HG02970 (cell line): ENCODE results near the gene GALNT13.

Experiments
- ATAC-seq: cut with Tn5 transposase; IDR thresholded peaks from one replicate; pipeline ENCODE4 v1.9.1; 2021; ENCODE audit warnings: mild to moderate bottlenecking, moderate library complexity, moderate number of reproducible peaks; ENCODE audit not compliant: unreplicated experiment, low FRiP score

The GALNT13 gene

DNA sequence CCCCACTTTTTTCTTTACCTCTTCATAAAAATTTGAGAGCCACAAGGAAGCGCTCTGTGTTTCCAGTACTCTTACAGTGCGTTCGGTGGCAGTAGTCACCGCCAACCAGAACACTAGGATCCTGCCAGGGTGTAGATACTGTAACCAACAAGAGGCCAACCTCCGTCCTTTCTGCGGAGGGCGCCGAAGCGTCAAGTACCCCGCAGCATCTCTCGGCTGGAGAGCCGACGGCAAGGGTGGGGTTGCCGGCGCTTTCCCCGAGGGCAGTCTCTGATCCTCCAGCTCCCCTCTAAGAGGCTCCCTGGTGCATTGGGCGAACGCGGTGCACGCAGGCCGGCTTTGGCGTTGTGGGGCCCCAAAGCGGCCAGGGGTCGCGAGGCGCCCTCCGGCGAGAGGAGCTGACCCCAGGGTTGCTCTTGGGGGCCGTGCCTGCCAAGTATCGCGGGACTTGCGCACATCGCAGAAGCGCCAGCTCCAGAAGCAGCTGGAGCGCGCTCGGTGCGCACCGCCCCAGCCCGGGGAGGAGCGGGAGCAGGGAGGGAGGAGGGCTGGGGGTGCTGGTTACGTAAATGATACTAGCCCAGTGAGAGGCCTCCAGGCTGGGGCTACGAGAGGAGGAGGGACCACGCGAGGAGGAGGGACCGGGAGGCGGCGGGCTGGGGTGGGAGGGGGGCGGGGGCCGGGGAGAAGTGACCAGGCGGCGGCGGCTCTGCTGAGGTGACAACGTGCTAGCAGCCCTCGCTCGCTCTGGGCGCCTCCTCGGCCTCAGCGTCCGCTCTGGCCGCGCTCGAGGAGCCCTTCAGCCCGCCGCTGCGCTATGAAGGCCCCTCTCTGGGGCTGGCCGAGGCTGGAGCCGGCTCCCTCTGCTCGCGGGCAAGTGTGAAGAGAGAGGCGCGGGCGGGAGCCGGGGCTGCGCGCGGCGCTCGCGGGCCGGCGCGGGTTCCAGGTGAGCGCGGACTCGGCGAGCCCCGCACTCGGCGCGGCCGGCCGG lies at the start of gene GALNT13:
Gene GALNT13, plus strand, starts transcription at position 692 of the 991 bp plus-strand sequence.
- ATAC-seq: no peak

DNA sequence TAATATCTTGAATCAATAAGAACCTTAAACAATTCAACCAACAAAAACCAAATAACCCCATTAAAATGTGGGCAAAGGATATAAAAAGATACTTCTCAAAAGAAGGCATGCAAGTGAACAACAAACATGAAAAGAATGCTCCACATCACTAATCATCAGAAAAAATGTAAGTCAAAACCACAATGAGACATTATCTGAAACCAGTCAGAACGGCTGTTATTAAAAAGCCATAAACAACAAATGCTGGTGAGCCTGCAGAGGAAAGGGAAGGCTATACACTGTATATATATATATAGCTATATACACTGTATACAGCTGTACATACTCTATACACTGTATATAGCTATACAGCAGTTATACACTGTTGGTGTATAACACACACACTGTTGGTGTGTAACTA lies 47.8 kb upstream of the GALNT13 start:
- no peak for ATAC-seq

DNA sequence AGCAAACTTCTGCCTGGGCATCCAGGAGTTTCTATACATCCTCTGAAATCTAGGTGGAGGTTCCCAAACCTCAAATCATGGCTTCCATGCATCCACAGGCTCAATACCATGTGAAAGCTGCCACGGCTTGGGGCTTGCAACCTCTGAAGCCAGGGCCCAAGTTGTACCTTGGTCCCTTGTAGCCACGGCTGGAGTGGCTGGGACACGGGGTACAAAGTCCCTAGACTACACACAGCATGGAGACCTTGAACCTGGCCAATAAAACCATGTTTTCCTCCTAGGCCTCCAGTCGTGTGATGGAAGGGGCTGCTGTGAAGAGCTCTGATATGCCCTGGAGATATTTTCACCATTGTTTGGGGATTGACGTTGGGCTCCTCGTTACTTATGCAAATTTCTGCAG lies 43.4 kb upstream of the GALNT13 start:
- no peak for ATAC-seq

DNA sequence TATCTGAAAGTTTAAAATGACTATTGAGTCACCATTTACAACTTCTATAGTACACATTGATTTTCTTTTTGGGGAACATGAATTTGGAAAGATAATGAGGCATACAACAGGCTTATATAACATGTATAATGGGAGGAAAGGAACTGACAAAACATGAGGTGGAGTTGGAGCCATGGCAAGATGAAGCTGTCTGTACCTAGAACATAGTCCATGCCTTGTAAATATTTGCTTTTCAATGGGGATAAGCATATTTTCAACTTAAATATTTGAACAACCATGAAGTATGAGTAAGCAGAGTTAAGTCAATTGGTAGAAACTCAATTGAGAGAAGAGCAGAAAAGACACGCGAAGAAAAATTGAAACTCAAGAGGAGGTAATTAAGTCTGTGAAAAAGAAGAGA lies 37.1 kb upstream of the GALNT13 start:
- no peak for ATAC-seq

DNA sequence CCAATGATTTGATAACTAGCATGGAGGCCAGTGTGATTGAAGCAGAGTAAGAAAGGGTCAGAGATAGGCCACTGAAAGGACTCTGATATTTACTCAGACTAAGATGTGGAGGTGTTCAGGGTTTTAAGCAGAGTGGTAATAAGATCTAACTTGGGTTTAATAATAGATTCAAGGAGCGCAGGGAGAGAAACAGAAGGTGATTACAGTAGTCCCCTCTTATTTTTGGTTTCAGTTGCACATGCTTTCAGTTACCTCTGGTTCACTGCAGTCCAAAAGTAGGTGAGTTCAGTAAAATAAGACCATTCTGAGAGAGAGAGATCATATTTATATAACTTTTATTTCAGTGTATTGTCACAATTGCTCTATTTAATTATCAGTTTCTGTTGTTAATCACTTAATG lies 13.5 kb upstream of the GALNT13 start:
- no peak for ATAC-seq

DNA sequence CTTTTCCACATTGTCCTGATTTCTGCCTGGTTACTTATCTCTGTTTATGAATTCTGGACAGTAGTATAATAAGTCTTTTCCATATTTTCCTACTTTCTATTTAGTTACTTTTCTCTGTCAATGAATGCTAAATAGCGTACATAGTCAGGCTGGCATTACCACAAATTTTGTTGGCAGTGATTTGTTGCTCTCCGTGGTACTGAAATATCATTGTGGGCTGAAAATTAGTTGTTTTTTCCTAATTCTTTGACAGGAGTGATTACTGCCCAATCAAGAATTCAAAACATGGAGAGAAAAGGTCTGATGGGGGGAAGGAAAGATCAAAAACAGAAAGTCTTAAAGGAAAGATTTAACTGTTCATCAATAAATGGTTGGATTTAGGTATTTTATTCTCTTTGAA lies 7.7 kb upstream of the GALNT13 start:
- no peak for ATAC-seq

DNA sequence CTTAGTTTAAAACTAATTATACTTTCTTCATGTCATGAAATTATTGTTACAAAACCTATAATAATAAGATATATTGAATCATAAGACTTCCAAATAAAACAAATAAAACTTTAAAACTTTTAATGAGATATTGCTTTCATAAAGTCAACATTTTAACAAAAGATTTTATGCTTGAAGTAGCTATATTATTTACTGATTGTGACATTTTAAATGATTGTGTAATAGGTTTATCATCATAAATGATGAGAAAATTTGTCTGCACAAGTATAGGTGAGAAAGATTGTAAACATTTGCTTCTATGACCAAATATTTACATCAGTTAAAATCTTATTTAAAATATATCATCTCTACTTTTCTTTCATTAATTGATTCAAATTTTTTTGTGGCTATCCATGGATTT lies 5.1 kb upstream of the GALNT13 start:
- ATAC-seq: no peak

DNA sequence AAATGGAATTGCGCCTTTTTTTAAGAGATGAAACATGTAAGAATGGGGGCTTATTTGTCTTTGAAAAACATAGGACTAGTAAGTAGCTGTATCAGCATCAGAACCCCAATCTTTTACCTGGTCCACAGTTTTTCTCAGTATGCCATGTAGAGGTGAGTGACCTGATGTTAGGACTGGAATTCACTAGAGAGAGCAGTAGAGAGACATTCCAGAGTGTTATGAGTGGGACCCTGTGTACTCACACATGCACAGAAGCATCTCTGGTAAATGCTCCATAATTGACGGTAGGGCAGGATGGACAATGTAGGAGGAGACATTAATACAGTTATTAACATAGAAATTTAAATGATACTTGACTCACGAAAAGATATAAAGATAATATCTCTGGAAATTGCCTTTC lies 1.4 kb upstream of the GALNT13 start:
- ATAC-seq: no peak

DNA sequence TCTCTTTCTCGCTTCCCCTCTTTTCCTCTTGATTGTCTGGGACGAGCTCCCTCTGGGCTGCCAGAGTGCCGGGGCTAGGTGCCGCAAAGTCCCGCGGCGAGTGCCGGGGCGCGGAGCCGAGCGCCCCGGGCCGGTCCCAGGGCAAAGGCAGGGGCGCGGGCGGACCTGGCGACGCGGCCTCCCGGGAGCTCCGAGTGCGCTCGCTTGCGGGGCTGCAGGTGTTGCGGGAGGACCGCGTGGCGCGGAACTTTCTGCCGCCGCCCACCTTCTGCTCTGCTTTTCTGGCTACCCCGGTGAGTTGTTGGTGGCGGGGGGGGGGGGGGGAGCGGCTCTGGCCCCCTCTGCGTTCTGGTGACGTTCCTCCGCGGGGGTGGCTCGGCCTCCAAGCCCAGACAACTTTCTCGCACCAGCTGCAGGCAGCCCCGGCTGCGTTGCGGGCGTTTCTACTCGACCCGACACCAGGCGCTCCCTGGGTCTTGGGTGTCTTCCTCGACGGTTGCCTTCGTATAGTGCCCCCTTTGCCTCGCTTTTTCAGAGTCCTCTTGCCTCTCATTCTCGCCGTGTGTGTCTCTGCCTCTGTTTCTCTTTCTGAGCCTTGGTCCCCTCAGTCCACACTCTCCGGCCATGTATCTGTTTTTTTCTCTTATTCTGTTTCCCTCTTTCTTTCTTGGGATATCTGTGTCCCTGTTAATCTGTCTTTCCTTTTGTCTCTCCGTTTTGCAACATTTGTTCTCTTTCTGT lies 759 bp downstream of the GALNT13 start:
- no peak for ATAC-seq

DNA sequence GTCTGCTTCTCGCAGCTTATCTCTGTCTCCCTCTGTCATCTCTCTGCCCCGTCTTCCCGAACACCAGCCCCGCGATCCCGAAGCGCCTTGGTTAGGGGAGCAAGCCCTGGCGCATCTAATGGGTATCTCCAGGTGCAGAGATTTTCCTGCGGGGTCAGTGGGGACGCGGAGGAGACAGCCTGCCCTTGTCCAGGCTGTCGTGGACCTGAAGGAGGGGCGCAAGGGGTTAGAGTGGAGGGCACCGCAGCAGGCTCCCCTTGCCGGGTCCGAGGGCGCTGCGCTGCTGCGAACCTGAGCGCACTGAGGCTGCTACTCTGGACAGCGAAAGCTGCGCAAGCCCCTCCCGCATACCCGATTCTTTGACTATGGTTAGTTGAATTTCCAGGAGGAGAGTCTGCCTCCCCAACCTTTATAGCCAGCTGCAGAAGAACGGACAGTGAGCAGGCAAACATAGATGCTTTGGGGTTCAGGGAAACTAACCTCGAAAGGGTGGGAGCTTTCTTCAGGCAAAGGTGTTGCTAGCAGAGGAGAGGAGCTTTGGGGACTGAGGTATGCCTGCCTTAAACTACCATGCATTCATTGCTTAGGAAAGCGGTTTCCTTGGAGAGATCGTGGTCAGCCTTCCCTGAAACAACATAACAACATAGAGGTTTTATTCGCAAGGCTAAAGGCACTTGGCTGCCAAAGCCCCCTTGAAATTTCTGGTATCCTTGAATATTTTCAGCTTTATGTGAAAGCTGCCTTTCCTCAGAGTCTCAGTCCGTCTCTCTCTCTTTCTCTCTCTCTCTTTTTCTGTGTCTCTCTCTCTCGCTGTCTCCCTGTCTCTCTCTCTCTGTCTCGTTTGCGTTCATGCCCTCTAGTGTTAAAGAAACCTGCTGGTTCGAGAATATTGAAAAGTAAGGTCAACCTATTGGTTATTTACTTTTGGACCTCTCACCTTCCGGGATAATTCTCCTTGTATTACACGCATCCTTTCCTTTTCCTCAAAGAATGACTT lies 1.6 kb downstream of the GALNT13 start:
- ATAC-seq: no peak

DNA sequence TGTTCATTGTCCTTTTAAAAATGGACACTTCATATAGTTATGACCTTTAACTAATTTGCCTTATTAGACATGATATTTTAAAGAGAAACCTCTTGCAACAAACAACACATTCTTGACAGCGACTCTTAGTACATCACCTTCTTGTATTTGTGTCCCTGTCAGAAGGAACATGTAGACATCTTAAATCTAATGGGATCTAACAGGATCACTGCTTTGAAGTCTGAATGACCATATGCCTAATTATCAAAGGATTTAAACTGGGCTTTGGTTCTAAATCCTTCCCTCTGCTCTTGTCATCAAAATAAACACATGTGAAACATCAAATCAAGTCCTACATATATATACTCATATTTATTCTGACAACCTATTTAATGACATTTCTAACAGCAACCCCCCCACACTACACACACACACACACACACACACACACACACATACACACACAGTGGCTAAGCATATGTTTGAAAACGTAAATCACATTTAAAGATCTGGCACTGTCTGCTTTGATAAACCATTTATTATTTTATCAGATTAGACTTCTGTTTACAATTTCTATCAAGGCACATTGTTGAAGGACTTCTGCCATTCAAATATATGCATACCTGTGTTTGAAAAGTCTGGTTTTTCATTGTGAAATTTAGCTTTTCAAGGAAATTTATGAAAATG lies 4.2 kb downstream of the GALNT13 start:
- no peak for ATAC-seq

DNA sequence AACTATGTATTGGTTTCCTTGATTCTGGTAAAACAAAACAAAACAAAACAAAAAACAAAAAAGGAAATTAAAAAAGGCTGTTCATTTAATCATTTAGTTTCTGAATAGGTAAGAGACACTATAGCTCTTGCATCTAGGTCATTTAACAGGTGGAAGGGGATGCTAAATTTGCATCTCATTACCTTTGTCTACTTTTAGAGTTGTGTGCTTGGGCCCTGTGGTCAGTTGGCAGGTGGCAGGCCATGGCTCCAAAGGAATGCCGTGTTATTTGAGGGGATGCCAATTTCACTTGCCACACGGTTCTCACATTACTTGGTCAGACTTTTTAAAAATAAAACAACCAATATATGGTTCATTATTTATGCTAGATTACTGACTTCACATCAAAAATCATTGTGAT lies 9.2 kb downstream of the GALNT13 start:
- ATAC-seq: no peak

DNA sequence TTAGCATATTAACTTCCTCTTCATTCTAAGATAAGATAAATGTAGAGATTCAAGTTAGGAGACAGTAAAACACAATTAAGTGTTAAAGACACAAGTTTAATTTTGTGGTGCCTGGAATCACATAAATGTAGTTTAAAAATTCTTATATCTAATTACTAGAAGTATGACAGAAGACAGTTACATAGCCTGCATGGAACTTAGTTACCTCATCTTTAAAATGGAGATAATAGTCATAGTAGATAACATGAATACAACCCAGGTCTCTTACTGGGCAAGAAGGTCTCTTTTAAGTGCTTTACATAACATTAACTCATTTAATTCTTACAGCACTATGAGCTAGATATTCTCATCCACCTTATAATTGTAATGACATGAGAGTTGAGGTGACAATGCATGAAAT lies 15.1 kb downstream of the GALNT13 start:
- no peak for ATAC-seq

DNA sequence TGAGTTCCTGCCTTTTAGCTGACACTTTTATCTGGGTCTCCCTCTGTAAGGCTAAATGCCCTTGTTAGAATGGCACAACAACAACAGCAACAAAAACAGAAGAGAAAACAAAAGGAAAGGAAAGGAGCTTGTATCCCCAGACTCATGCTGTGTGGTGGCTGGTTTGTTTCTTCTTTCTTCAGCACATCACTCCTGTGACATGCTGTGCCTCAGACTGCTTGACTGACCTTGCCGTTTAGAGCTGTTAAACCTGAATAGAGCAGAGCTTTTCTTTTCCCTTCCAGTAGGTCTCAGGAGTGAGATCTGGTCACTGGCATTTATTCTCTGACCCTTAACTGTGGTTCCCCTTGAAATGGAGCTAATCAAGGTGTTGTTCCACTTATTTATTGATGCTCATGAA lies 18.9 kb downstream of the GALNT13 start:
- ATAC-seq: no peak

DNA sequence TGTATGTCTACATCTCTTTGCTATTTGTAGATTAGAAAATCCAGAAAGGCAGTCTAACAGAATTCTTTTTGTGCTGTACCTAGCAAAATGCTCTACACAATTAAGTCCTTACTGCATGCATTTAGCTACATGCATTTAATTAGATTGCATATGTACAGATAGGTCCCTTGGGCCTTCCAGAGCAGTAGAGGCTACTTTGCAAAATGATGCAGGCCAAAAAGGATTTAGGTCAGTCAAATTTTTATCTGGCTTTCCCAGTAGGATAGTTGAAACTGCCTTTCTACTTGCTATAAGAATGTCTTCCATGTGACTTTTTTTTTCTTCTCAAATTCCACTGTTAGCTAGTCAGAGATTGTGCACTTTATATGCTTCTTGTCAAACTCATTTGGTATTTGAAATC lies 19.3 kb downstream of the GALNT13 start:
- ATAC-seq: no peak

DNA sequence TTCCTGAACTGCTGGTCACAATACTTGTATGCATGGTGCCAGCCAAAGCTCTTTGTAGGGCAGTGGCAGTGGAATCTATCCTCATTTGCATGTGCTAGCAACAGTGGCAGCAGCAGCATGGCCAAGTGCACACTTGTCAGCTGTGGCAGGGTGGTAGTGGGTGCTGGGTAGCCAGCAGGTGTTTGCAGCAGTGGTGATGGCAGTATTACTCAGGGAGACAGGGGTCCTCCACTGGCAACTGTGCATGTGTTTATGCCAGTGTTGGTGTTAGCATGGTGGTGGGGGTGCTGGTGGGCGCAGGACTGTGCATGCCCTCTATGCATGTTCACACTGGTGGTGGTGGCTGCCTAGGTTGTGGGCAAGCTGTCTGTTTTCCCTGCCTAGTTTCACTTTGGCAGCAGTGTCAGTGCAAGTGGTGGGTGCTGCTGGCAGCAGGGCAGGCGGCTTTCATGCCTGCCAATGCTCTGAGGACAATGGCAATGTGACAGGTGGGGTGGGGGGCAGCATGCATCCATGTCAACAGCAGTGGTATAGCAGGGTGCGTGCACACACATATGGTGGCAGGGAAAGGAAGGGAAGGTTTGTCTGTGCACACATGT lies 41.2 kb downstream of the GALNT13 start:
- no peak for ATAC-seq

DNA sequence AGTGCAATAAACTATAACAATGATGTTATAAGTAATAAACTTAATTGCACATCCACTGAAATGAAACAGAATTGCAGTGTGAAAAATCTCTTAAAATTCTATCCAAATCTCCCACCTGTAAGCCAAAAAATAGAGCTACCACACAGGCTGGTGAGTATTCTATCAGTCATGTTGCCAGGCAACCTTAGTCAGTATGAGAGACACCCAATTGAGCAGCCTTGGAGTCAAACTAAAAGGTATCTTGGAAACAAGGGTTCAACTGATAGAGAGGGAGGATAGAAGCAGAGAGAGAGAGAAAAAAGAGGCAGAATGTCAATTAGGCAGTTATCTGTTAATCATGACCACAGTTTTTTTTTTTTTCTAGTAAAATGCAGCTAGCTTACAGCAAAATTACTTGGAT lies 45.8 kb downstream of the GALNT13 start:
- ATAC-seq: no peak

DNA sequence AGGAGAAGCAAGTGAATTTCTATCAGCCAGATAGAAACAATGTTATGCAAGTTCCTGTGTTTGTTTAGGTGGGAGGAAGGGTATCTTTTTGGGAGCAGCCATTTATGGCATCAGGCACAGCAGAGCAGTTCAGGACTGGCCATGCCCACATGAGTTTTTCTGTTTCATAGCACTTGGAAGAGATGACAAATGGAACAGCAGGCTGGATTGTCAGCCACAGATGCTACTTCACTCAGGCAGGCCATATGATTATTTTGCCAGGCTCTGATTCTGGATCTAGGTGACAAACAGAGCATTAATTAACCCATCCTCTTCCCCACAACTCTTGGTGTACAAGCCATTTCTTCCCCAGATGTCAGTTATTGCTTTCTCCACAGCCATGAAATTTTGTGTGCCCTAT lies 63.8 kb downstream of the GALNT13 start:
- no peak for ATAC-seq

DNA sequence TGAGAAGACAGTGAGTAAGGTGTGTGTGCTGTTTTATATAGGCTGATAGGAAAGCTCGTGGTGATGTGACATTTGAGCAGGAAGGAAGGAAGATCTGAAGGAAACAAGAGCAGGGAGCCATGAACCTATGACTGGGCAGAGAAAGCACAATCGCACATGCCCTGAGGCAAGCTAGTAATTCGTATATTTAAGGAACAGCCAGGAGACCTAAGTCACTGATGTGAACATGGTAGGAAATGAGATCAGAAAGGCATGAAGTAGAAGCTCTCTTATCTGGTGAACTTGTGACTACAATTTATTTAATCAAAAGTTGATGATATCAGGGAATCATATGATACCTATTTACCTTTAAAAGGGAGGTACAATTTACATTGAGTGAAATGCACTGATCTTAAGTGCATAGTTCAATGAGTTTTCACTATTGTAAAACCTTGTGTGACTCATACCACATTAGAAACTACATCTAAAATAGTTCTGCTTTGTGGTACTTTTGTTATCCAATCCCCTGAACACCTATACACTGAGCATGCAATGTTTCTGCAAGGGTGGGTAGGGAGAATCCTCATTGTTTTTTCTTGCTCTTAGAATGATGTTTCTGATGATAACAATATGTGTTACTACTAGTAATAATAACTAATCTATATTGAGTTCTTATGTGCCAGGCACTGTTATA lies 67.5 kb downstream of the GALNT13 start:
- no peak for ATAC-seq
